Measurements from ENCODE around the gene DYNC1I2. TPM values are rescaled to one million over a fixed set of nuclear protein-coding genes. Genes with fewer than 3 reads are reported as not detected.
"Not testable (repeated sequence)": the region's sequence is repeated elsewhere in the genome, so short reads cannot be mapped to it uniquely, and the experiment has no call there.

DYNC1I2 gene
- total RNA-seq, 2 donors from 2014 or later: 54.8 to 67.8 TPM

DNA sequence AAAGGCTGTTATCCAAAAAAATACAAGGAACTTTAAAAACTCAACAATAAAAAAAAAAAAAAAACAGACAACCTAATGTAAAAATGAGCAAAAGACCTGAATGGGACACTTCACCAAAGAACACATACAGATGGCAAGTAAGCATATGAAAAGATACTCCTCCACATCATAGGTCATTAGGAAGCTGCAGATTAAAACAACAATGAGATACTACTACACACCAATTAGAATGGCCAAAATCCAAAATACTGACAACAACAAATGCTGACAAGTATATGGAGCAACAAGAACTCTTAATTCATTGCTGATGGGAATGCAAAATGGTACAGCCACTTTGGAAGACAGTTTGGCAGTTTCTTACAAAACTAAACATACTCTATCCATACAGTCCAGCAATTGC lies 84.2 kb downstream of the DYNC1I2 start:
- H3K27ac ChIP-seq: no peak overlapping the region
- TF ChIP-seq, protein P1, sequence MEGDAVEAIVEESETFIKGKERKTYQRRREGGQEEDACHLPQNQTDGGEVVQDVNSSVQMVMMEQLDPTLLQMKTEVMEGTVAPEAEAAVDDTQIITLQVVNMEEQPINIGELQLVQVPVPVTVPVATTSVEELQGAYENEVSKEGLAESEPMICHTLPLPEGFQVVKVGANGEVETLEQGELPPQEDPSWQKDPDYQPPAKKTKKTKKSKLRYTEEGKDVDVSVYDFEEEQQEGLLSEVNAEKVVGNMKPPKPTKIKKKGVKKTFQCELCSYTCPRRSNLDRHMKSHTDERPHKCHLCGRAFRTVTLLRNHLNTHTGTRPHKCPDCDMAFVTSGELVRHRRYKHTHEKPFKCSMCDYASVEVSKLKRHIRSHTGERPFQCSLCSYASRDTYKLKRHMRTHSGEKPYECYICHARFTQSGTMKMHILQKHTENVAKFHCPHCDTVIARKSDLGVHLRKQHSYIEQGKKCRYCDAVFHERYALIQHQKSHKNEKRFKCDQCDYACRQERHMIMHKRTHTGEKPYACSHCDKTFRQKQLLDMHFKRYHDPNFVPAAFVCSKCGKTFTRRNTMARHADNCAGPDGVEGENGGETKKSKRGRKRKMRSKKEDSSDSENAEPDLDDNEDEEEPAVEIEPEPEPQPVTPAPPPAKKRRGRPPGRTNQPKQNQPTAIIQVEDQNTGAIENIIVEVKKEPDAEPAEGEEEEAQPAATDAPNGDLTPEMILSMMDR (IDR thresholded peaks at IDR 0.05): no peak
- no peaks in the 10 kb centered on the region for H3K27me3 ChIP-seq
- H3K9me3 ChIP-seq: no peaks in the 10 kb centered on the region
- H3K4me1 ChIP-seq: no peaks in the 10 kb centered on the region
- H3K4me3 ChIP-seq: no peak overlapping the region
- DNase-seq (ENCODE audit: low spot score): no peak
- peaks cover 11% of the 10 kb centered on the region for H3K36me3 ChIP-seq

DNA sequence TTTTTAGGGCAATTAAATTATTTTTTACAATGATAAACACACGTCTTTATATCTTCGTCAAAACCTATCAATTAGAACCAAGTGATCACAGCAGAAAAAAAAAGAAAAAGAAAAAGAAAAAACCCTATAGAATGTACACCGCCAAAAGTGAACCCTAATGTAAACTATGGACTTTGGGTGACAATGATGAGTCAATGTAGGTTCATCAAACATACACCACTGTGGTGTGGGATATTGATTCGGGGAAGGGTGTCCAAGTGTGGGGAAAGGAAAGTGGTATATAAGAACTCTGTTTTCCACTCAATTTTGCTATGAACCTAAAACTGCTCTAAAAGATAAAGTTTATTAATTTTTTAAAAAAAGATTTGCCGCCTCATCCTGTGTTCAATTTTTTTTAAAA lies 85.1 kb downstream of the DYNC1I2 start:
- no peaks in the 10 kb centered on the region for H3K4me1 ChIP-seq
- H3K27me3 ChIP-seq: no peaks in the 10 kb centered on the region
- H3K36me3 ChIP-seq: peaks cover 11% of the 10 kb centered on the region
- no peak overlapping the region for H3K4me3 ChIP-seq
- H3K9me3 ChIP-seq: no peaks in the 10 kb centered on the region
- DNase-seq (ENCODE audit: low spot score): no peak
- TF ChIP-seq, protein P1 (IDR thresholded peaks at IDR 0.05): no peak
- H3K27ac ChIP-seq: no peak overlapping the region

DNA sequence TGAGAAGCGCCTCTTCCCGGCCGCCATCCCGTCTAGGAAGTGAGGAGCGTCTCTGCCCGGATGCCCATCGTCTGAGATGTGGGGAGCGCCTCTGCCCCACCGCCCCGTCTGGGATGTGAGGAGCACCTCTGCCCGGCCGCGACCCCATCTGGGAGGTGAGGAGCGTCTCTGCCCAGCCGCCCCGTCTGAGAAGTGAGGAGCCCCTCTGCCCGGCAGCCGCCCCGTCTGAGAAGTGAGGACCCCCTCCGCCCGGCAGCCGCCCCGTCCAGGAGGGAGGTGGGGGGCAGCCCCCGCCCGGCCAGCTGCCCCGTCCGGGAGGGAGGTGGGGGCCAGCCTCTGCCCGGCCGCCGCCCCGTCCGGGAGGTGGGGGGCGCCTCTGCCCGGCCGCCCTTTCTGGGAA lies 87.3 kb downstream of the DYNC1I2 start:
- not testable (repeated sequence) for H3K4me3 ChIP-seq; H3K36me3 ChIP-seq; DNase-seq (ENCODE audit: low spot score); H3K9me3 ChIP-seq; H3K4me1 ChIP-seq; H3K27ac ChIP-seq; H3K27me3 ChIP-seq

DNA sequence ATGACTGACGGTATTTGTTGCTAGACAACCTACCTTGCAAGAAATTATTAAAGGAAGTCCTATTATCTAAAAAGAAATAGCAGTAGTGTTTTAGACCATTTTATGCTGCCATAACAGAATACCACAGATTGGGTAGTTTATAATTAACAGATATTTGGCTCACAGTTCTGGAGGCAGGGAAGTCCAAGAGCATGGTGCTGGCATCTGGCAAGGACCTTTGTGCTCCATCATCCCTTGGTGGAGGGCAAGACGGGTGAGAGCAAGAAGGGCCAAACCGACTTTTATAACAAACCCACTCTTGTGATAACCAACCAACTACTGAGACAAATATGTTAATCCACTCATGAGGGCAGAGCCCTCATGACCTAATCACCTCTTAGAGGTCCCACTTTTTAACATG lies 91.2 kb downstream of the DYNC1I2 start:
- H3K9me3 ChIP-seq: peaks cover 0 to 5% of the 10 kb centered on the region in 2 donors
- H3K36me3 ChIP-seq: peaks cover 22% of the 10 kb centered on the region
- DNase-seq (ENCODE audit: low spot score): no peak
- no peak overlapping the region for H3K4me3 ChIP-seq
- H3K27ac ChIP-seq: no peak overlapping the region
- TF ChIP-seq, protein P1 (IDR thresholded peaks at IDR 0.05): no peak
- H3K27me3 ChIP-seq: no peaks in the 10 kb centered on the region
- no peaks in the 10 kb centered on the region for H3K4me1 ChIP-seq

DNA sequence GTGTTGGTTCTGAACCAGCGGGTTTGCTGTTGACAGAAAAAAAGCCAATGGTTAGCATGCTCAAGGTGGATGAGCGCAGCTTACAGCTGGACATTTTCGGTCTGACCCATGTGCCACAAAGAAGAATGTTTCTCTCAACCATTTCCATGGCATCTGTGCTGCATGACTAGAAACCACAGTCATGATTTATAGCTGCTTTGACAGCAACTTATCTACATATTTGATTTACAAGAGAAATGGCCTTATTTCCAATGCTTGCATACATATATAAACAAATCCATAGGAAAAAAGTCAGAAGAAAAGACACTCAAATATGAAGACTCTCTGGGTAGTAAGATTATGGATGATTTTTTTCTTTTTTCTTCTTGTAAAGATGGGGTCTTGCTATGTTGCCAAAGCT lies 98.2 kb downstream of the DYNC1I2 start:
- H3K36me3 ChIP-seq: peaks cover 82% of the 10 kb centered on the region
- TF ChIP-seq, protein P1 (IDR thresholded peaks at IDR 0.05): no peak
- DNase-seq (ENCODE audit: low spot score): no peak

DNA sequence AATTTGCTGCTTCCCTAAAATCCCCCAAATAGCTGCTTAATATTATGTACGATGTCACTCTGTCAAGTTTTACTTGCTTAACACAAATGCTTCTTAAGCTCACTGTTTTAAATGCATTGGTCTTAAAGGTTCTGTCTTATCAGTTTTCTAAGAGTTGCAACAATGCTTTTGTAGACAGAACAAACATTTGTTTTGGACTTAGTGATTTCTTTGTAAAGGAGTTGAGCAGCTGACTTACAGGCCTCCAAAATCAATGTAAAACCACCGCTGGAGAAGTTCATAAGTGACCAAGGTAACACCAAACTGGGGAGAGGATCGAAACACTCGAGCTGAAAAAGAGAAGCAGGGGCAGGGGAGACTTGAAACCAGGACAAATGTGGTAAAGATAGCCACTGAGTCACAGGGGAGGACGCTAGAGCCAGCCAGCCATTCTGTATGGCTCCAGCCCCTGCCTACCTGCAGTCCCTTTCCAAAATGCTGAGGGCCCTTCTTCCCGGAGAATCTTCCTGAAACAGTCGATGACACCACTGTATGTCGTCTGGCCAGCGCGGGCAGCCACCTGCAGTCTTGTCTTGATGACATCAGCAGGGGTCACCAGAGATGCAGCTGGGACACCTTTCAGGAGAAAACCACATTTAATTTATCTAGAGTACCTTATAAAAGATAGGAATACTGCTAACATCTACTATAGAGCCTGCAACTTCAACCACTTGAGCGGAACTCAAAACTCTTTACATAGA lies 100.2 kb downstream of the DYNC1I2 start:
- Histone ChIP-seq H3K36me3 (peaks cover 88% of the 10 kb centered on the region), H3K4me1 (no peaks in the 10 kb centered on the region), H3K27me3 (no peaks in the 10 kb centered on the region), H3K4me3 (no peak overlapping the region), H3K27ac (no peak overlapping the region), H3K9me3 (no peaks in the 10 kb centered on the region)
- DNase-seq (ENCODE audit: low spot score): no peak
- TF ChIP-seq, protein P1 (IDR thresholded peaks at IDR 0.05): no peak

More for the DNA sequence above, 98.2 kb downstream of the DYNC1I2 start:
- Histone ChIP-seq H3K27ac (no peak overlapping the region), H3K4me3 (no peak overlapping the region), H3K9me3 (no peaks in the 10 kb centered on the region), H3K27me3 (no peaks in the 10 kb centered on the region), H3K4me1 (no peaks in the 10 kb centered on the region)

Measured in right atrium auricular region (tissue), 2 donors.